HepG2 (cell line): ENCODE measurements around the gene RNF208. TPM values are rescaled to one million over a fixed set of nuclear protein-coding genes. Genes with fewer than 3 reads are reported as not detected.

ENCODE experiments used
- ATAC-seq: fragments of 200-7000 bp; cut with Tn5 transposase; 3 replicates; pipeline ENCODE4 v1.9.1; 2020; ENCODE audit warnings: mild to moderate bottlenecking, moderate library complexity
- BruUV-seq: library from RNA; stranded (reverse); fragments of 400-500 nt; replicated peaks from 2 replicates; lab custom pipeline; 2021; lab: Mats Ljungman, UMichigan
- CTCF ChIA-PET: fragments of 300-600 bp; formaldehyde crosslinking; extraction: SDS; loops from one replicate; lab custom pipeline; 2021; ENCODE audit warnings: low total read pairs, inconsistent platforms, low intra/inter-chr PET ratio; lab: Yijun Ruan, JAX
- POLR2A ChIA-PET: fragments of 350-600 bp; sonication (Branson Sonifier 250); formaldehyde crosslinking; loops from one replicate; lab custom pipeline; 2020; ENCODE audit warnings: antibody characterized with exemption, inconsistent platforms; lab: Yijun Ruan, JAX
- DNase-seq: peaks from one replicate; pipeline ENCODE4 v3.0.0-alpha.2; 2015; ENCODE audit warnings: low spot score
- FAIRE-seq: peaks from 3 replicates; lab custom pipeline; 2011; peaks lifted over from hg19 to GRCh38; lab: Jason Lieb, UNC
- H2AFZ ChIP-seq: one replicate; pipeline ENCODE4 v1.6.1; 2011; ENCODE audit warnings: low read length, inconsistent platforms
- H3K27ac ChIP-seq: fragments of 300-600 bp; 3 replicates; pipeline ENCODE4 v1.8.0; 2011; ENCODE audit warnings: mixed run types, mild to moderate bottlenecking, mixed read lengths, low read length, inconsistent platforms; ENCODE audit not compliant: insufficient read depth; ENCODE audit errors: extremely low read length
- H3K27me3 ChIP-seq, 2 experiments: fragments of 200-600 bp in 1 of 2; 2 replicates in 1 of 2; 3 replicates in 1 of 2; pipeline versions ENCODE4 v1.6.0 to v1.8.0; 2011; ENCODE audit warnings: low read length in 2 of 2, mild to moderate bottlenecking in 2 of 2, moderate library complexity in 2 of 2, inconsistent platforms in 1 of 2; ENCODE audit not compliant: insufficient read depth in 2 of 2, control insufficient read depth in 1 of 2
- H3K36me3 ChIP-seq, 2 experiments: fragments of 200-600 bp in 1 of 2; replicated peaks in 1 of 2; 2 replicates in 1 of 2; 3 replicates in 1 of 2; pipeline versions ENCODE4 v1.5.1 to v1.8.0; 2011; ENCODE audit warnings: low read length in 2 of 2, inconsistent platforms in 1 of 2; ENCODE audit not compliant: insufficient read depth in 2 of 2, control insufficient read depth in 1 of 2
- H3K4me1 ChIP-seq: 2 replicates; pipeline ENCODE4 v1.5.1; 2012; ENCODE audit warnings: low read length, inconsistent platforms; ENCODE audit not compliant: insufficient read depth
- H3K4me2 ChIP-seq: 2 replicates; pipeline ENCODE4 v1.6.0; 2011; ENCODE audit warnings: low read depth, low read length, inconsistent platforms
- H3K4me3 ChIP-seq, 3 experiments: fragments of 200-600 bp in 1 of 3; sonication (generic), shearing (Covaris generic) in 1 of 3; replicated peaks in 1 of 3; 2 replicates each; pipeline ENCODE4 v1.5.1; 2011 to 2016; ENCODE audit warnings: low read length in 3 of 3, inconsistent platforms in 2 of 3, low read depth in 2 of 3, mild to moderate bottlenecking in 2 of 3, control low read depth in 1 of 3, mixed read lengths in 1 of 3; ENCODE audit not compliant: insufficient read depth in 1 of 3
- H3K79me2 ChIP-seq: one replicate; pipeline ENCODE4 v1.6.1; 2011; ENCODE audit warnings: low read length, inconsistent platforms; ENCODE audit not compliant: insufficient read depth
- H3K9ac ChIP-seq: 2 replicates; pipeline ENCODE4 v1.6.0; 2011; ENCODE audit warnings: mild to moderate bottlenecking, low read depth, low read length, inconsistent platforms; ENCODE audit not compliant: insufficient read depth
- H3K9me3 ChIP-seq: 2 replicates; pipeline ENCODE4 v1.5.1; 2012; ENCODE audit warnings: mild to moderate bottlenecking, low read length
- H4K20me1 ChIP-seq: 2 replicates; pipeline ENCODE4 v1.6.0; 2011; ENCODE audit warnings: inconsistent platforms, mild to moderate bottlenecking, low read length, moderate library complexity; ENCODE audit not compliant: insufficient read depth
- CTCF ChIP-seq: sonication (generic); formaldehyde crosslinking; IDR thresholded peaks from 2 replicates; pipeline ENCODE4 v1.5.0; 2020; ENCODE audit warnings: mild to moderate bottlenecking, missing genetic modification reagents, moderate library complexity
- HMG20B ChIP-seq: conservative IDR thresholded peaks from 2 replicates; pipeline ENCODE4 v1.6.1; 2016; ENCODE audit warnings: missing genetic modification reagents, missing compliant biosample characterization
- SRSF1 ChIP-seq: fragments of 200-400 bp; formaldehyde crosslinking; optimal IDR thresholded peaks from 2 replicates; pipeline ENCODE3; 2017; ENCODE audit warnings: mild to moderate bottlenecking, low read depth, low read length, moderate library complexity
- WGBS: methylation state at CpG from one replicate; pipeline ENCODE4 v1.1.6; 2017; ENCODE audit warnings: low lambda C conversion rate; 5-methylcytosine and 5-hydroxymethylcytosine counted together
- in situ Hi-C: cut with HindIII; loops from 2 replicates; pipeline ENCODE4 v1.10.0; 2017; ENCODE audit warnings: low pct_unique_long_range_greater_than_20kb; ENCODE audit not compliant: extremely low pct_ligation_motif_present
- intact Hi-C: fragments of 100-400 bp; cut with micrococcal nuclease; formaldehyde crosslinking; loops from one replicate; pipeline ENCODE4 v1.10.0; 2022; ENCODE audit not compliant: unreplicated experiment
- polyA plus RNA-seq, 8 experiments: library from polyadenylated mRNA; depleted of rRNA in 3 of 8; stranded (reverse) in 7 of 8; unstranded in 1 of 8; fragments of >200 nt; fragmentation: Illumina TruSeq in 4 of 8; extraction: Trizol in 4 of 8; gene quantifications; 2 replicates each; pipeline versions ENCODE4 v1.2.1 to v1.2.3, GENCODE V29; 2011 to 2016; ENCODE audit warnings: low read depth in 4 of 8, missing spikeins in 1 of 8, mixed read lengths in 1 of 8; ENCODE audit not compliant: insufficient read depth in 1 of 8
- total RNA-seq, 5 experiments: library from RNA; depleted of rRNA; stranded (reverse); fragments of >200 nt; fragmentation: Illumina TruSeq; extraction: Trizol; gene quantifications; 2 replicates each; pipeline ENCODE4 v1.2.3, GENCODE V29; 2016; ENCODE audit warnings: low read depth in 1 of 5

Gene RNF208
- total and polyA plus RNA-seq, 2 of the 13 experiments (the other 11 are each of a cell fraction or from before 2014, with no cell fraction given): 1.6 to 2.1 TPM

- H3K4me2 ChIP-seq: no peak overlapping the region
These were observed 50.7 kb downstream of the RNF208 start for GRCh38 chr9:137171149-137171900.

More at GRCh38 chr9:137171149-137171900, 50.7 kb downstream of the RNF208 start:
- no peaks in the 10 kb centered on the region for H3K36me3 ChIP-seq
- CTCF ChIA-PET: no interaction called here
- no TSS peak for BruUV-seq
- no peak overlapping the region for H3K9ac ChIP-seq
- H3K9me3 ChIP-seq: no peaks in the 10 kb centered on the region
- ATAC-seq (no peak), FAIRE-seq (no peak), DNase-seq (no peak)
- no peak for TF ChIP-seq SRSF1
- no peak for TF ChIP-seq HMG20B
- TF ChIP-seq CTCF (CRISPR knock-in tag): 0 out of 2 replicates have a peak, but pooled peaks have one; percentile 16
- peaks cover 9% of the 10 kb centered on the region for H3K4me1 ChIP-seq
- POLR2A ChIA-PET: no interaction called here
- in situ Hi-C loops (no loop called here), intact Hi-C loops (loop anchor here (10.0 kb wide), 1 partner anchor 57 kb away; the partner anchor contains the start of gene DPP7)
- no peak overlapping the region for H3K27ac ChIP-seq
- no peak overlapping the region for H3K4me3 ChIP-seq
- peaks cover 7 to 52% of the 10 kb centered on the region in 2 experiments; a peak in 3 of 5 replicates for H3K27me3 ChIP-seq
- H4K20me1 ChIP-seq: no peaks in the 10 kb centered on the region
- no peak overlapping the region for H2AFZ ChIP-seq
- 33% methylated on average over 10 of the region's 22 CpGs for WGBS
- H3K79me2 ChIP-seq: no peaks in the 10 kb centered on the region
